K562 (cell line): ENCODE measurements around the gene MKNK2. TPM values are rescaled to one million over a fixed set of nuclear protein-coding genes. Genes with fewer than 3 reads are reported as not detected.

ENCODE experiments used
- ARID1B ChIP-seq: fragments of 450-650 bp; IDR thresholded peaks from 2 replicates; pipeline ENCODE4 v1.6.1; 2016; ENCODE audit warnings: antibody characterized with exemption, mild to moderate bottlenecking, inconsistent platforms
- BRCA1 ChIP-seq, 2 experiments: fragments of 450-650 bp in 1 of 2; sonication (generic) in 1 of 2; formaldehyde crosslinking in 1 of 2; IDR thresholded peaks; 2 replicates each; pipeline versions ENCODE4 v1.5.0 to v1.6.1; 2017 to 2020; ENCODE audit warnings: mild to moderate bottlenecking in 1 of 2, missing genetic modification reagents in 1 of 2
- CBX5 ChIP-seq: IDR thresholded peaks from 2 replicates; pipeline ENCODE4 v1.6.1; 2014; ENCODE audit warnings: low read depth, borderline replicate concordance
- CHD1 ChIP-seq: fragments of 200-600 bp; sonication (generic); IDR thresholded peaks from one replicate; pipeline ENCODE4 v1.6.1; 2012; ENCODE audit warnings: mild to moderate bottlenecking, moderate library complexity, low read length, inconsistent platforms
- ELF2 ChIP-seq: fragments of 250-450 bp; sonication (Bioruptor Pico); IDR thresholded peaks from 2 replicates; pipeline ENCODE4 v1.5.0; 2021; ENCODE audit warnings: mild to moderate bottlenecking
- ERF ChIP-seq: fragments of 450-650 bp; formaldehyde crosslinking; IDR thresholded peaks from 2 replicates; pipeline ENCODE4 v1.4.0; 2020; ENCODE audit warnings: mild to moderate bottlenecking, mixed read lengths
- ETV1 ChIP-seq: fragments of 450-650 bp; conservative IDR thresholded peaks from 2 replicates; pipeline ENCODE4 v1.6.1; 2016; ENCODE audit warnings: missing genetic modification characterization, control low read depth, low read depth, missing compliant biosample characterization
- IRF2 ChIP-seq: sonication (generic); formaldehyde crosslinking; IDR thresholded peaks from 2 replicates; pipeline ENCODE4 v1.8.1; 2022; ENCODE audit warnings: mild to moderate bottlenecking, missing genetic modification reagents
- KDM1A ChIP-seq, 2 experiments: fragments of 450-650 bp; IDR thresholded peaks; 2 replicates each; pipeline ENCODE4 v1.6.1; 2016; ENCODE audit warnings: mild to moderate bottlenecking in 2 of 2
- MBD2 ChIP-seq: sonication (generic); IDR thresholded peaks from 2 replicates; pipeline ENCODE4 v1.6.1; 2016; ENCODE audit warnings: low read depth, borderline replicate concordance
- NBN ChIP-seq: fragments of 450-650 bp; IDR thresholded peaks from 2 replicates; pipeline ENCODE4 v1.6.1; 2016; ENCODE audit warnings: low read depth, mild to moderate bottlenecking
- NFIX ChIP-seq: fragments of 250-450 bp; sonication (Bioruptor Pico); IDR thresholded peaks from 2 replicates; pipeline ENCODE4 v1.4.0; 2020; ENCODE audit warnings: low read depth, mild to moderate bottlenecking, moderate library complexity
- NFRKB ChIP-seq: fragments of 450-650 bp; IDR thresholded peaks from 2 replicates; pipeline ENCODE4 v1.6.1; 2016; ENCODE audit warnings: low read depth
- NFXL1 ChIP-seq: fragments of 450-650 bp; formaldehyde crosslinking; IDR thresholded peaks from 2 replicates; pipeline ENCODE4 v1.4.0; 2021; ENCODE audit warnings: mild to moderate bottlenecking
- NR2C2 ChIP-seq, 2 experiments: fragments of 200-800 bp in 1 of 2; sonication (Bioruptor generic) in 1 of 2; sonication (generic) in 1 of 2; formaldehyde crosslinking in 1 of 2; IDR thresholded peaks; 2 replicates each; pipeline versions ENCODE4 v1.6.1 to v1.8.0; 2016 to 2022; ENCODE audit warnings: mild to moderate bottlenecking in 1 of 2, missing compliant biosample characterization in 1 of 2, missing genetic modification characterization in 1 of 2, missing genetic modification reagents in 1 of 2
- POLR2A ChIP-seq: fragments of 450-650 bp; conservative IDR thresholded peaks from 2 replicates; pipeline ENCODE4 v1.6.1; 2016
- POLR2AphosphoS2 ChIP-seq: IDR thresholded peaks from 2 replicates; pipeline ENCODE4 v1.6.1; 2012; ENCODE audit warnings: low read length, improper control_type of control experiment
- PURB ChIP-seq: sonication (generic); formaldehyde crosslinking; IDR thresholded peaks from 2 replicates; pipeline ENCODE4 v1.9.0; 2021; ENCODE audit warnings: low read depth, mild to moderate bottlenecking, missing genetic modification reagents
- SREBF2 ChIP-seq: sonication (generic); formaldehyde crosslinking; IDR thresholded peaks from 2 replicates; pipeline ENCODE4 v1.4.0; 2020; ENCODE audit warnings: mild to moderate bottlenecking, missing genetic modification reagents
- TARDBP ChIP-seq: fragments of 450-650 bp; IDR thresholded peaks from 2 replicates; pipeline ENCODE4 v1.6.1; 2016
- TRIM28 ChIP-seq: fragments of 450-650 bp; IDR thresholded peaks from 2 replicates; pipeline ENCODE4 v1.6.1; 2017
- ZC3H11A ChIP-seq: IDR thresholded peaks from 2 replicates; pipeline ENCODE4 v1.6.1; 2012; ENCODE audit warnings: low read depth, low read length, improper control_type of control experiment
- ZFX ChIP-seq: sonication (generic); formaldehyde crosslinking; IDR thresholded peaks from 2 replicates; pipeline ENCODE4 v1.8.0; 2022; ENCODE audit warnings: mild to moderate bottlenecking, missing genetic modification reagents, moderate library complexity
- ZNF175 ChIP-seq: fragments of 200-800 bp; sonication (Bioruptor generic); IDR thresholded peaks from 2 replicates; pipeline ENCODE4 v1.6.1; 2016; ENCODE audit warnings: low read depth, mild to moderate bottlenecking, missing genetic modification characterization, missing compliant biosample characterization
- ZNF282 ChIP-seq: sonication (generic); formaldehyde crosslinking; IDR thresholded peaks from 2 replicates; pipeline ENCODE4 v1.8.1; 2023; ENCODE audit warnings: missing genetic modification reagents
- ZNF583 ChIP-seq: fragments of 250-450 bp; sonication (Bioruptor Pico); IDR thresholded peaks from 2 replicates; pipeline ENCODE4 v1.4.0; 2020
- ZNF699 ChIP-seq: fragments of 250-450 bp; sonication (Bioruptor Pico); IDR thresholded peaks from 2 replicates; pipeline ENCODE4 v1.8.0; 2021; ENCODE audit warnings: mild to moderate bottlenecking, moderate library complexity; ENCODE audit not compliant: insufficient replicate concordance
- polyA plus RNA-seq, 8 experiments: library from polyadenylated mRNA; depleted of rRNA in 4 of 8; stranded (reverse) in 5 of 8; unstranded in 3 of 8; fragments of >200 nt; fragmentation: Nextera tagmentation in 2 of 8; fragmentation: Illumina TruSeq in 1 of 8; extraction: Ambion mirVana in 2 of 8; extraction: Trizol in 1 of 8; gene quantifications; 2 replicates each; pipeline versions ENCODE4 v1.2.1 to v1.2.3, GENCODE V29; 2011 to 2014; ENCODE audit warnings: inconsistent platforms in 1 of 8, missing spikeins in 1 of 8
- total RNA-seq, 7 experiments: library from RNA; depleted of rRNA in 6 of 7; stranded (reverse); fragments of >200 nt in 6 of 7; fragmentation: Illumina TruSeq in 2 of 7; extraction: Trizol in 2 of 7; gene quantifications; 2 replicates each; pipeline versions ENCODE4 v1.2.1 to v1.2.3, GENCODE V29; 2011 to 2021; ENCODE audit warnings: low replicate concordance in 1 of 7
- TF ChIP-seq, protein P1 (sequence below): fragments of 450-650 bp; formaldehyde crosslinking; IDR thresholded peaks from 2 replicates; pipeline ENCODE4 v1.4.0; 2022; ENCODE audit warnings: missing genetic modification characterization
- TF ChIP-seq, protein P2 (sequence below): fragments of 250-450 bp; sonication (Bioruptor Pico); IDR thresholded peaks from 2 replicates; pipeline ENCODE4 v1.9.0; 2021; ENCODE audit warnings: mild to moderate bottlenecking, inconsistent platforms

The MKNK2 gene
- total and polyA plus RNA-seq, 9 of the 15 experiments (the other 6 are each of a cell fraction or from before 2014, with no cell fraction given): 5.1 to 191 (median 51.9) TPM

DNA sequence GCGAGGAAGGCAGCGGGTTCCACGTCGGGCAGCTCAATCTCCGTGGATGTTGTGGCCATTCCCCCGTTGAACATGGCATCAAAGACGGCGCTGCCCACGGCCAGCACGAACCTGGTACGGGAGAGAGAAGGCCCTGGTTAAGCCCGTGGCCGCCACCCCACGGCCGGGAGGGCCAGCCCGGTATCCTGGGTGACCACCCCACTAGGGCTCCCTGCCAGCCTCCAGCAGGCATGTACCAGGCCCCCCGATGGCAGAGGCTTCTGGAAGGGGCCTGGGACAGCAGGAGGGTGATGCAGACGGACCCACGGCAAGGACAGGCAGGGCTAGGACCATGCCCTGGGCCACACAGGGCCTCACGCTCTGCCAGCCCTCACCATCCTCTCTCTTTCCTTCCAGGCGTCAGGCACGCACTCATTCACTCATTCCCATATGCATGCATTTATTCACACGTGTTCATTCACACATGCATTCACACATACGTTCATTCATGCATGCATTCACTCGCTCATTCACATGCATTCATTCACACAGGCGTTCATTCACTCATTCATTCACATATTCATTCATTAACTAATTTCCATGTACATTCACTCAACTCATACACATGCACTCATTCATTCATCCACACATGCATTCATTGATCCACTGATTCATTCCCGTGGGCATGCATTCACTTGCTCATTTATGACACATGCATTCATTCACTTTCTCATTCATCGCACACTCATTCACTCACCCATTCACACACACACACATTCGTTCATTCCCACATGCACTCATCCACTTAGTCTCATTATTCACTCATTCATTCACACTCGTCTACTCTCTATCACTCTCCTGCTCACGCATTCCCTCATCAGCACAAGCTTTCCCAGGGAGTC is 53.5 kb downstream of the MKNK2 start (continued):
- TF ChIP-seq PURB (CRISPR knock-in tag) (no peak), TARDBP (peak; percentile 64; the same call in 1 of the 2 replicates), NFIX (CRISPR knock-in tag) (no peak), ARID1B (no peak), SREBF2 (no peak), ZNF699 (CRISPR knock-in tag) (no peak), TRIM28 (no peak), MBD2 (no peak), POLR2AphosphoS2 (no peak), ERF (no peak), ZFX (CRISPR knock-in tag) (no peak), ZC3H11A (no peak), IRF2 (CRISPR knock-in tag) (no peak), NBN (no peak), CBX5 (no peak), CHD1 (no peak), POLR2A (0 out of 2 replicates have a peak, but pooled peaks have one; percentile 17), NFRKB (no peak), BRCA1 (IDR thresholded peaks at IDR 0.05) (no peak), BRCA1 (CRISPR knock-in tag; IDR thresholded peaks at IDR 0.05) (no peak), ZNF282 (CRISPR knock-in tag) (no peak), KDM1A (IDR thresholded peaks at IDR 0.05) (no peak), ZNF583 (CRISPR knock-in tag) (no peak), ETV1 (no peak), ZNF175 (CRISPR knock-in tag) (no peak), NFXL1 (CRISPR knock-in tag) (no peak), NR2C2 (CRISPR knock-in tag; IDR thresholded peaks at IDR 0.05) (no peak), NR2C2 (tag; IDR thresholded peaks at IDR 0.05) (no peak), ELF2 (no peak)
- TF ChIP-seq, protein P1, sequence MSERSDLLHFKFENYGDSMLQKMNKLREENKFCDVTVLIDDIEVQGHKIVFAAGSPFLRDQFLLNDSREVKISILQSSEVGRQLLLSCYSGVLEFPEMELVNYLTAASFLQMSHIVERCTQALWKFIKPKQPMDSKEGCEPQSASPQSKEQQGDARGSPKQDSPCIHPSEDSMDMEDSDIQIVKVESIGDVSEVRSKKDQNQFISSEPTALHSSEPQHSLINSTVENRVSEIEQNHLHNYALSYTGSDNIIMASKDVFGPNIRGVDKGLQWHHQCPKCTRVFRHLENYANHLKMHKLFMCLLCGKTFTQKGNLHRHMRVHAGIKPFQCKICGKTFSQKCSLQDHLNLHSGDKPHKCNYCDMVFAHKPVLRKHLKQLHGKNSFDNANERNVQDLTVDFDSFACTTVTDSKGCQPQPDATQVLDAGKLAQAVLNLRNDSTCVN (CRISPR knock-in tag): 0 out of 2 replicates have a peak, but pooled peaks have one; percentile 34
- TF ChIP-seq, protein P2, sequence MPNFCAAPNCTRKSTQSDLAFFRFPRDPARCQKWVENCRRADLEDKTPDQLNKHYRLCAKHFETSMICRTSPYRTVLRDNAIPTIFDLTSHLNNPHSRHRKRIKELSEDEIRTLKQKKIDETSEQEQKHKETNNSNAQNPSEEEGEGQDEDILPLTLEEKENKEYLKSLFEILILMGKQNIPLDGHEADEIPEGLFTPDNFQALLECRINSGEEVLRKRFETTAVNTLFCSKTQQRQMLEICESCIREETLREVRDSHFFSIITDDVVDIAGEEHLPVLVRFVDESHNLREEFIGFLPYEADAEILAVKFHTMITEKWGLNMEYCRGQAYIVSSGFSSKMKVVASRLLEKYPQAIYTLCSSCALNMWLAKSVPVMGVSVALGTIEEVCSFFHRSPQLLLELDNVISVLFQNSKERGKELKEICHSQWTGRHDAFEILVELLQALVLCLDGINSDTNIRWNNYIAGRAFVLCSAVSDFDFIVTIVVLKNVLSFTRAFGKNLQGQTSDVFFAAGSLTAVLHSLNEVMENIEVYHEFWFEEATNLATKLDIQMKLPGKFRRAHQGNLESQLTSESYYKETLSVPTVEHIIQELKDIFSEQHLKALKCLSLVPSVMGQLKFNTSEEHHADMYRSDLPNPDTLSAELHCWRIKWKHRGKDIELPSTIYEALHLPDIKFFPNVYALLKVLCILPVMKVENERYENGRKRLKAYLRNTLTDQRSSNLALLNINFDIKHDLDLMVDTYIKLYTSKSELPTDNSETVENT (CRISPR knock-in tag): no peak
